ENCODE measurements around the gene LRRC38. TPM values are rescaled to one million over a fixed set of nuclear protein-coding genes. Genes with fewer than 3 reads are reported as not detected.

Gene LRRC38, protein sequence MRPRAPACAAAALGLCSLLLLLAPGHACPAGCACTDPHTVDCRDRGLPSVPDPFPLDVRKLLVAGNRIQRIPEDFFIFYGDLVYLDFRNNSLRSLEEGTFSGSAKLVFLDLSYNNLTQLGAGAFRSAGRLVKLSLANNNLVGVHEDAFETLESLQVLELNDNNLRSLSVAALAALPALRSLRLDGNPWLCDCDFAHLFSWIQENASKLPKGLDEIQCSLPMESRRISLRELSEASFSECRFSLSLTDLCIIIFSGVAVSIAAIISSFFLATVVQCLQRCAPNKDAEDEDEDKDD
- total RNA-seq, result 0.07 TPM in 1 of 2 replicates, not detected in the other

DNA sequence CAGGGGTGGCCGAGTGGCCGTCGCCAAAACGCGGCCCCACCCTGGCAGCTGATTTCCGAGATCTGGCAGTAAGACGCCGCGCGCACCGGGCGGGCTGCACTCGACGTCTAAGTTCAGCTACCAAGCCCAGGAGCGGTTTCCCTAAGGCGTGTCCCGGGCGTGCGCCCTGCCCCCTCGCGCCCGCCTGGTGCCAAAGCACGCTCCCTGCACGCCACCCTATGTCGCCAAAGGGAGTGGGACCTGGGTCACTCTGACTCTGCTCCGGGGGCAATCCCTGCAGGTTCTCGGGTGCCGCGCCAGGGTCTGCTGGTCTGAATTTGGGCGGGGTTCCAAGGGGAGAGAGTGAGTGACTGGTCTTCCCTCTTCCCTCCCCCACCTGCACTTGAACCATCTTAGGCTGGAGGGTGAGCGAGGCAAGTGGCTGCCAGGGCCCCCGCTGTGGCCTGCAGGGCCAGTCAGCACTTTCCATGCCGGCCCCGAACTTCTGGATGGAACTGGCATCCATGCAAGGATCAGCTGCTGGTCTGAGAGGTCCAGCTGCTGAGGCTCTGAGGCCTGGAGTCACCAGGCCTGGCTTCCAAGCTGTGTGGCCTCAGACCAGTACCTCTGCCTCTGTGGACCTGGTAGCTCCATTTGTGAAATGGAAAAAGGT is at the start of gene LRRC38:
Gene LRRC38, minus strand, starts transcription at position 109 of the 652 bp plus-strand sequence. CDS start 410 bp downstream, outside the sequence.

Other genes with a start within 250 kb of the LRRC38 start
- gene PRAMEF8, start 228.9 kb downstream of the LRRC38 start, total RNA-seq, result not detected in 2 replicates
- gene PRAMEF33, start 210.5 kb downstream of the LRRC38 start, total RNA-seq, result not detected in 2 replicates
- not detected in 2 replicates for gene PRAMEF15, start 198.4 kb downstream of the LRRC38 start, total RNA-seq
- not detected in 2 replicates for gene PRAMEF14, start 166.9 kb downstream of the LRRC38 start, total RNA-seq
- not detected in 2 replicates for gene PRAMEF19, start 142.1 kb downstream of the LRRC38 start, total RNA-seq
- not detected in 2 replicates for gene PRAMEF17, start 124.4 kb downstream of the LRRC38 start, total RNA-seq
- gene PRAMEF20, start 103.6 kb downstream of the LRRC38 start, total RNA-seq, result not detected in 2 replicates
- 1.1 and 17.3 TPM in 2 replicates for gene PDPN, start 69.8 kb upstream of the LRRC38 start, total RNA-seq
- gene PRDM2, start 186.2 kb upstream of the LRRC38 start, total RNA-seq, result 9.6 and 11.8 TPM in 2 replicates